ENCODE measurements around the gene KCNQ1OT1. TPM values are rescaled to one million over a fixed set of nuclear protein-coding genes. Genes with fewer than 3 reads are reported as not detected.

KCNQ1OT1 gene
- total RNA-seq, 1 experiment from 2014 or later, result 1.2 TPM

GRCh38 chr11:2696455-2696854, 3.3 kb downstream of the KCNQ1OT1 start:
- Histone ChIP-seq H3K14ac (ENCODE audit: insufficient read depth, low read length) (no peak overlapping the region), H3K23me2 (ENCODE audit: insufficient read length, low read depth, low read length, poor library complexity, severe bottlenecking) (peaks cover 7% of the 10 kb centered on the region), H4K20me1 (ENCODE audit: control insufficient read depth, insufficient read depth, insufficient read length) (no peaks in the 10 kb centered on the region), H3K79me1 (ENCODE audit: insufficient read depth, low read depth, low read length, poor library complexity, severe bottlenecking) (no peaks in the 10 kb centered on the region), H3K4ac (ENCODE audit: low read depth, low read length) (no peak overlapping the region), H3K9me3 (ENCODE audit: control insufficient read depth, low read depth, low read length) (no peaks in the 10 kb centered on the region), H3K27ac (ENCODE audit: insufficient read length, low read depth, low read length) (no peak overlapping the region), H2AFZ (ENCODE audit: low read length) (no peak overlapping the region), H2BK20ac (ENCODE audit: low read depth, low read length, poor library complexity, severe bottlenecking) (no peak overlapping the region), H3T11ph (ENCODE audit: low read length) (no peak overlapping the region), H2BK5ac (ENCODE audit: insufficient read length, low read length) (no peak overlapping the region), H2BK15ac (ENCODE audit: low read depth, low read length) (no peak overlapping the region), H3K4me1 (ENCODE audit: insufficient read depth, low read length) (peaks cover 27% of the 10 kb centered on the region), H3K9ac (ENCODE audit: extremely low read depth, insufficient read length, low read length) (no peak overlapping the region), H2AK5ac (ENCODE audit: insufficient read length, low read length) (no peak overlapping the region), H2BK120ac (ENCODE audit: low read depth, low read length, poor library complexity, severe bottlenecking) (no peak overlapping the region), H2BK12ac (ENCODE audit: insufficient read length, low read depth, low read length) (no peak overlapping the region), H4K5ac (ENCODE audit: insufficient read length, low read depth, low read length) (no peak overlapping the region), H4K8ac (replicated peaks; ENCODE audit: insufficient read length, low read depth, low read length) (no peak overlapping the region), H4K91ac (ENCODE audit: insufficient read length, low read depth, low read length) (no peak overlapping the region), H3K4me2 (ENCODE audit: insufficient read depth, insufficient read length, low read length) (no peak overlapping the region), H3K27me3 (ENCODE audit: insufficient read depth, low read length) (no peaks in the 10 kb centered on the region), H3K56ac (ENCODE audit: insufficient read length, low read depth, low read length) (no peak overlapping the region), H3K23ac (ENCODE audit: insufficient read length, low read depth, low read length) (no peak overlapping the region), H3K18ac (ENCODE audit: insufficient read length, low read depth, low read length) (no peak overlapping the region), H3K79me2 (ENCODE audit: insufficient read depth, low read length) (no peaks in the 10 kb centered on the region; the same call in 1 of the 2 replicates)
- peaks cover 10 to 12% of the 10 kb centered on the region in 2 experiments for H3K9me3 Mint-ChIP-seq
- H3K27ac Mint-ChIP-seq, result no peak overlapping the region
- TF ChIP-seq CTCF (conservative IDR thresholded peaks at IDR 0.05), result no peak
- no CpG with 5 or more reads among the region's 5 CpGs for WGBS (ENCODE audit: extremely low coverage, insufficient read length, low lambda C conversion rate)
- H3K27me3 Mint-ChIP-seq (ENCODE audit: low read depth), result peaks cover 37% of the 10 kb centered on the region
- H3K36me3 Mint-ChIP-seq (ENCODE audit: insufficient read depth in 1 of 3, low read depth in 3 of 3), result peaks cover 0 to 36% (median 16%) of the 10 kb centered on the region in 3 experiments; a peak in 6 of 7 replicates
- peak overlapping the region in 1 of 2 experiments; percentile 51; a peak in 3 of 5 replicates for H3K4me3 Mint-ChIP-seq
- H3K4me1 Mint-ChIP-seq, result peaks cover 76 to 81% of the 10 kb centered on the region in 2 experiments
- DNase-seq, result no peak
